Measurements from ENCODE around the gene MFAP3.

DNA sequence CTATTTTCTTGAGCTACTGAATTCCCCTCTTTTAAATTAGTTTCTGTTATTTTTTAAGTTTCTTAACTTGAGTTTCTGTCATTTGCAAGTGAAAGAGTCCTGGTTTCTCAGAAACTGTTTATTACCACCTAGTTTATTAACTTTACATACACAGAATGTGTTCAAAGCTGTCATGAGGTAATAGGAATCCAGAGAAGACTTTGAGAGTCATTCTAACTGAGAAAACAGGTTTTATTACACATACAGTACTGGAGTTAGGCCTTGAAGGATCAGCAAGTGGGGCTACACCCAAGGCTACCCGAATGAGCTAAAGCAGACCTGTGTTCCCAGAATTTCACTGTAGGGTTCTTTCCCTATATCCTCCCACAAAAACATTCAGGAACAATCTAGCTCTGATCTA lies 33.1 kb upstream of the MFAP3 start:
- TF ChIP-seq POLR2A (IDR thresholded peaks at IDR 0.05), result no peak
- no peak for TF ChIP-seq CTCF (IDR thresholded peaks at IDR 0.05)
- TF ChIP-seq POLR2AphosphoS5 (IDR thresholded peaks at IDR 0.05), result no peak
- TF ChIP-seq EP300 (IDR thresholded peaks at IDR 0.05), result no peak
